ENCODE results near the gene SFMBT2. TPM values are rescaled to one million over a fixed set of nuclear protein-coding genes. Genes with fewer than 3 reads are reported as not detected.

SFMBT2 gene
- total RNA-seq, 1 experiment from 2014 or later, result 14.3 TPM

DNA sequence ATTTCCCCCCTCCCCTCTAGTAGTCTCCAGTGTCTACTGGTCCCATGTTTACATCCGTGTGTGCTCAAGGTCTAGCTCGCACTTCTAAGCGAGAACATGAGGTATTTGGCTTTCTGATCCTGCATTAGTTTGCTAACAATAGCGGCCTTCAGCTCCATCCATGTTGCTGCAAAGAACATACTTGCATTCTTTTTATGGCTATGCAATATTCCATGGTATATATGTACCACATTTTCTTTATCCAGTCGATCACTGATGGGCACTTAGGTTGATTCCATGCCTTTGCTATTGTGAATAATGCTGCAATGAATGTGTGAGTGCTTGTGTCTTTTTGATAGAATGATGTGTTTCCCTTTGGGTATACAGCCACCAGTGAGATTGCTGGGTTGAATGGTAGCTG is 160.6 kb downstream of the SFMBT2 start:
- Mint-ChIP-seq H3K36me3 (peaks cover 4% of the 10 kb centered on the region; the same call in 1 of the 2 replicates), H3K27ac (no peak overlapping the region), H3K4me1 (no peaks in the 10 kb centered on the region), H3K4me3 (no peak overlapping the region), H3K9me3 (no peaks in the 10 kb centered on the region), H3K27me3 (ENCODE audit: low read depth) (no peaks in the 10 kb centered on the region)
- DNase-seq (ENCODE audit: low spot score), result no peak
- CTCF ChIA-PET, result no interaction called here
- POLR2A ChIA-PET, result no interaction called here
- TF ChIP-seq ZNF423 (CRISPR knock-in tag; IDR thresholded peaks at IDR 0.05) (no peak), SP1 (CRISPR knock-in tag; conservative IDR thresholded peaks at IDR 0.05) (no peak), ZNF416 (CRISPR knock-in tag; IDR thresholded peaks at IDR 0.05) (no peak), ZNF232 (CRISPR knock-in tag; IDR thresholded peaks at IDR 0.05) (no peak), ZNF396 (CRISPR knock-in tag; IDR thresholded peaks at IDR 0.05; ENCODE audit: borderline replicate concordance) (no peak), ETV6 (CRISPR knock-in tag; IDR thresholded peaks at IDR 0.05) (no peak), GRHL2 (CRISPR knock-in tag; IDR thresholded peaks at IDR 0.05; ENCODE audit: insufficient replicate concordance, severe bottlenecking) (no peak), IRF2 (CRISPR knock-in tag; IDR thresholded peaks at IDR 0.05; ENCODE audit: borderline replicate concordance, low read depth) (no peak), MXD4 (CRISPR knock-in tag; IDR thresholded peaks at IDR 0.05; ENCODE audit: borderline replicate concordance) (no peak), NR1H2 (CRISPR knock-in tag; IDR thresholded peaks at IDR 0.05) (no peak)
- TF ChIP-seq, protein P1, sequence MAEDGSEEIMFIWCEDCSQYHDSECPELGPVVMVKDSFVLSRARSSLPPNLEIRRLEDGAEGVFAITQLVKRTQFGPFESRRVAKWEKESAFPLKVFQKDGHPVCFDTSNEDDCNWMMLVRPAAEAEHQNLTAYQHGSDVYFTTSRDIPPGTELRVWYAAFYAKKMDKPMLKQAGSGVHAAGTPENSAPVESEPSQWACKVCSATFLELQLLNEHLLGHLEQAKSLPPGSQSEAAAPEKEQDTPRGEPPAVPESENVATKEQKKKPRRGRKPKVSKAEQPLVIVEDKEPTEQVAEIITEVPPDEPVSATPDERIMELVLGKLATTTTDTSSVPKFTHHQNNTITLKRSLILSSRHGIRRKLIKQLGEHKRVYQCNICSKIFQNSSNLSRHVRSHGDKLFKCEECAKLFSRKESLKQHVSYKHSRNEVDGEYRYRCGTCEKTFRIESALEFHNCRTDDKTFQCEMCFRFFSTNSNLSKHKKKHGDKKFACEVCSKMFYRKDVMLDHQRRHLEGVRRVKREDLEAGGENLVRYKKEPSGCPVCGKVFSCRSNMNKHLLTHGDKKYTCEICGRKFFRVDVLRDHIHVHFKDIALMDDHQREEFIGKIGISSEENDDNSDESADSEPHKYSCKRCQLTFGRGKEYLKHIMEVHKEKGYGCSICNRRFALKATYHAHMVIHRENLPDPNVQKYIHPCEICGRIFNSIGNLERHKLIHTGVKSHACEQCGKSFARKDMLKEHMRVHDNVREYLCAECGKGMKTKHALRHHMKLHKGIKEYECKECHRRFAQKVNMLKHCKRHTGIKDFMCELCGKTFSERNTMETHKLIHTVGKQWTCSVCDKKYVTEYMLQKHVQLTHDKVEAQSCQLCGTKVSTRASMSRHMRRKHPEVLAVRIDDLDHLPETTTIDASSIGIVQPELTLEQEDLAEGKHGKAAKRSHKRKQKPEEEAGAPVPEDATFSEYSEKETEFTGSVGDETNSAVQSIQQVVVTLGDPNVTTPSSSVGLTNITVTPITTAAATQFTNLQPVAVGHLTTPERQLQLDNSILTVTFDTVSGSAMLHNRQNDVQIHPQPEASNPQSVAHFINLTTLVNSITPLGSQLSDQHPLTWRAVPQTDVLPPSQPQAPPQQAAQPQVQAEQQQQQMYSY (CRISPR knock-in tag; IDR thresholded peaks at IDR 0.05), result no peak
- TF ChIP-seq, protein P2, sequence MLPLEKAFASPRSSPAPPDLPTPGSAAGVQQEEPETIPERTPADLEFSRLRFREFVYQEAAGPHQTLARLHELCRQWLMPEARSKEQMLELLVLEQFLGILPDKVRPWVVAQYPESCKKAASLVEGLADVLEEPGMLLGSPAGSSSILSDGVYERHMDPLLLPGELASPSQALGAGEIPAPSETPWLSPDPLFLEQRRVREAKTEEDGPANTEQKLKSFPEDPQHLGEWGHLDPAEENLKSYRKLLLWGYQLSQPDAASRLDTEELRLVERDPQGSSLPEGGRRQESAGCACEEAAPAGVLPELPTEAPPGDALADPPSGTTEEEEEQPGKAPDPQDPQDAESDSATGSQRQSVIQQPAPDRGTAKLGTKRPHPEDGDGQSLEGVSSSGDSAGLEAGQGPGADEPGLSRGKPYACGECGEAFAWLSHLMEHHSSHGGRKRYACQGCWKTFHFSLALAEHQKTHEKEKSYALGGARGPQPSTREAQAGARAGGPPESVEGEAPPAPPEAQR (CRISPR knock-in tag; IDR thresholded peaks at IDR 0.05), result no peak
- TF ChIP-seq, protein P3, sequence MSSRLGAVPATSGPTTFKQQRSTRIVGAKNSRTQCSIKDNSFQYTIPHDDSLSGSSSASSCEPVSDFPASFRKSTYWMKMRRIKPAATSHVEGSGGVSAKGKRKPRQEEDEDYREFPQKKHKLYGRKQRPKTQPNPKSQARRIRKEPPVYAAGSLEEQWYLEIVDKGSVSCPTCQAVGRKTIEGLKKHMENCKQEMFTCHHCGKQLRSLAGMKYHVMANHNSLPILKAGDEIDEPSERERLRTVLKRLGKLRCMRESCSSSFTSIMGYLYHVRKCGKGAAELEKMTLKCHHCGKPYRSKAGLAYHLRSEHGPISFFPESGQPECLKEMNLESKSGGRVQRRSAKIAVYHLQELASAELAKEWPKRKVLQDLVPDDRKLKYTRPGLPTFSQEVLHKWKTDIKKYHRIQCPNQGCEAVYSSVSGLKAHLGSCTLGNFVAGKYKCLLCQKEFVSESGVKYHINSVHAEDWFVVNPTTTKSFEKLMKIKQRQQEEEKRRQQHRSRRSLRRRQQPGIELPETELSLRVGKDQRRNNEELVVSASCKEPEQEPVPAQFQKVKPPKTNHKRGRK (CRISPR knock-in tag; IDR thresholded peaks at IDR 0.05; ENCODE audit: borderline replicate concordance), result no peak
- TF ChIP-seq, protein P4, sequence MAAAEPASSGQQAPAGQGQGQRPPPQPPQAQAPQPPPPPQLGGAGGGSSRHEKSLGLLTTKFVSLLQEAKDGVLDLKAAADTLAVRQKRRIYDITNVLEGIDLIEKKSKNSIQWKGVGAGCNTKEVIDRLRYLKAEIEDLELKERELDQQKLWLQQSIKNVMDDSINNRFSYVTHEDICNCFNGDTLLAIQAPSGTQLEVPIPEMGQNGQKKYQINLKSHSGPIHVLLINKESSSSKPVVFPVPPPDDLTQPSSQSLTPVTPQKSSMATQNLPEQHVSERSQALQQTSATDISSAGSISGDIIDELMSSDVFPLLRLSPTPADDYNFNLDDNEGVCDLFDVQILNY (CRISPR knock-in tag; IDR thresholded peaks at IDR 0.05), result no peak
- TF ChIP-seq, protein P5, sequence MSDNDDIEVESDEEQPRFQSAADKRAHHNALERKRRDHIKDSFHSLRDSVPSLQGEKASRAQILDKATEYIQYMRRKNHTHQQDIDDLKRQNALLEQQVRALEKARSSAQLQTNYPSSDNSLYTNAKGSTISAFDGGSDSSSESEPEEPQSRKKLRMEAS (CRISPR knock-in tag; IDR thresholded peaks at IDR 0.05), result no peak
- TF ChIP-seq, protein P6, sequence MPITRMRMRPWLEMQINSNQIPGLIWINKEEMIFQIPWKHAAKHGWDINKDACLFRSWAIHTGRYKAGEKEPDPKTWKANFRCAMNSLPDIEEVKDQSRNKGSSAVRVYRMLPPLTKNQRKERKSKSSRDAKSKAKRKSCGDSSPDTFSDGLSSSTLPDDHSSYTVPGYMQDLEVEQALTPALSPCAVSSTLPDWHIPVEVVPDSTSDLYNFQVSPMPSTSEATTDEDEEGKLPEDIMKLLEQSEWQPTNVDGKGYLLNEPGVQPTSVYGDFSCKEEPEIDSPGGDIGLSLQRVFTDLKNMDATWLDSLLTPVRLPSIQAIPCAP (CRISPR knock-in tag; IDR thresholded peaks at IDR 0.05), result no peak
- TF ChIP-seq, protein P7, sequence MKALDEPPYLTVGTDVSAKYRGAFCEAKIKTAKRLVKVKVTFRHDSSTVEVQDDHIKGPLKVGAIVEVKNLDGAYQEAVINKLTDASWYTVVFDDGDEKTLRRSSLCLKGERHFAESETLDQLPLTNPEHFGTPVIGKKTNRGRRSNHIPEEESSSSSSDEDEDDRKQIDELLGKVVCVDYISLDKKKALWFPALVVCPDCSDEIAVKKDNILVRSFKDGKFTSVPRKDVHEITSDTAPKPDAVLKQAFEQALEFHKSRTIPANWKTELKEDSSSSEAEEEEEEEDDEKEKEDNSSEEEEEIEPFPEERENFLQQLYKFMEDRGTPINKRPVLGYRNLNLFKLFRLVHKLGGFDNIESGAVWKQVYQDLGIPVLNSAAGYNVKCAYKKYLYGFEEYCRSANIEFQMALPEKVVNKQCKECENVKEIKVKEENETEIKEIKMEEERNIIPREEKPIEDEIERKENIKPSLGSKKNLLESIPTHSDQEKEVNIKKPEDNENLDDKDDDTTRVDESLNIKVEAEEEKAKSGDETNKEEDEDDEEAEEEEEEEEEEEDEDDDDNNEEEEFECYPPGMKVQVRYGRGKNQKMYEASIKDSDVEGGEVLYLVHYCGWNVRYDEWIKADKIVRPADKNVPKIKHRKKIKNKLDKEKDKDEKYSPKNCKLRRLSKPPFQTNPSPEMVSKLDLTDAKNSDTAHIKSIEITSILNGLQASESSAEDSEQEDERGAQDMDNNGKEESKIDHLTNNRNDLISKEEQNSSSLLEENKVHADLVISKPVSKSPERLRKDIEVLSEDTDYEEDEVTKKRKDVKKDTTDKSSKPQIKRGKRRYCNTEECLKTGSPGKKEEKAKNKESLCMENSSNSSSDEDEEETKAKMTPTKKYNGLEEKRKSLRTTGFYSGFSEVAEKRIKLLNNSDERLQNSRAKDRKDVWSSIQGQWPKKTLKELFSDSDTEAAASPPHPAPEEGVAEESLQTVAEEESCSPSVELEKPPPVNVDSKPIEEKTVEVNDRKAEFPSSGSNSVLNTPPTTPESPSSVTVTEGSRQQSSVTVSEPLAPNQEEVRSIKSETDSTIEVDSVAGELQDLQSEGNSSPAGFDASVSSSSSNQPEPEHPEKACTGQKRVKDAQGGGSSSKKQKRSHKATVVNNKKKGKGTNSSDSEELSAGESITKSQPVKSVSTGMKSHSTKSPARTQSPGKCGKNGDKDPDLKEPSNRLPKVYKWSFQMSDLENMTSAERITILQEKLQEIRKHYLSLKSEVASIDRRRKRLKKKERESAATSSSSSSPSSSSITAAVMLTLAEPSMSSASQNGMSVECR (CRISPR knock-in tag; IDR thresholded peaks at IDR 0.05; ENCODE audit: borderline replicate concordance), result no peak
- no peak for ATAC-seq
